ENCODE measurements around the gene PHTF2.

GRCh38 chr7:77954773-77955555 lies 156.4 kb downstream of the PHTF2 start:
- no peak for TF ChIP-seq CTCF (IDR thresholded peaks at IDR 0.05)
- TF ChIP-seq POLR2AphosphoS5 (IDR thresholded peaks at IDR 0.05): no peak

Measured in transverse colon (tissue), 4 donors.